Natural killer cell (primary cell): ENCODE measurements around the gene SCAND1. TPM values are rescaled to one million over a fixed set of nuclear protein-coding genes. Genes with fewer than 3 reads are reported as not detected.

Experiments
- ATAC-seq, 3 donors: fragments of 150-1000 bp in 2 of 3; fragments of 200-7000 bp in 1 of 3; cut with Tn5 transposase; 1 replicate in 1 of 3; 2 replicates in 2 of 3; pipeline ENCODE4 v1.10.0; 2021; ENCODE audit warnings: mild to moderate bottlenecking in 2 of 3, moderate library complexity in 2 of 3
- DNase-seq, 2 donors: peaks; one replicate each; pipeline versions ENCODE4 v3.0.0 to v3.0.0-alpha.2; 2013 to 2021; ENCODE audit warnings: mixed read lengths in 1 of 2
- H3K27ac ChIP-seq: one replicate; pipeline ENCODE4 v1.5.1; 2013; ENCODE audit warnings: mild to moderate bottlenecking, low read length
- H3K27me3 ChIP-seq: one replicate; pipeline ENCODE4 v1.6.1; 2013; ENCODE audit warnings: low read length; ENCODE audit not compliant: control insufficient read depth, insufficient read depth
- H3K36me3 ChIP-seq: one replicate; pipeline ENCODE4 v1.6.1; 2013; ENCODE audit warnings: low read length; ENCODE audit not compliant: control insufficient read depth, insufficient read depth
- H3K4me1 ChIP-seq: one replicate; pipeline ENCODE4 v1.6.1; 2013; ENCODE audit warnings: low read length; ENCODE audit not compliant: control insufficient read depth, insufficient read depth
- H3K4me3 ChIP-seq: one replicate; pipeline ENCODE4 v1.5.1; 2013; ENCODE audit warnings: low read length
- H3K9me3 ChIP-seq: one replicate; pipeline ENCODE4 v1.6.1; 2013; ENCODE audit warnings: low read length; ENCODE audit not compliant: control insufficient read depth, insufficient read depth
- H3K27ac Mint-ChIP-seq, 2 donors: one replicate each; pipeline ENCODE4 v1.8.0; 2022; ENCODE audit warnings: mild to moderate bottlenecking in 2 of 2, mixed read lengths in 2 of 2, moderate library complexity in 1 of 2
- H3K27me3 Mint-ChIP-seq, 2 donors: one replicate each; pipeline ENCODE4 v1.8.0; 2022; ENCODE audit warnings: low read depth in 2 of 2, mixed read lengths in 2 of 2
- H3K36me3 Mint-ChIP-seq: one replicate; pipeline ENCODE4 v1.8.0; 2022; ENCODE audit warnings: mixed read lengths
- H3K4me1 Mint-ChIP-seq, 2 donors: one replicate each; pipeline ENCODE4 v1.8.0; 2022; ENCODE audit warnings: mixed read lengths in 2 of 2
- H3K4me3 Mint-ChIP-seq: one replicate; pipeline ENCODE4 v1.8.0; 2022; ENCODE audit warnings: mild to moderate bottlenecking, moderate library complexity, mixed read lengths
- H3K9me3 Mint-ChIP-seq, 2 donors: one replicate each; pipeline ENCODE4 v1.8.0; 2022; ENCODE audit warnings: mixed read lengths in 2 of 2
- CTCF ChIP-seq: fragments of 200-600 bp; IDR thresholded peaks from one replicate; pipeline ENCODE4 v1.8.0; 2022; ENCODE audit warnings: antibody characterized with exemption
- WGBS: methylation state at CpG from one replicate; pipeline ENCODE4 v1.1.7; 2013; ENCODE audit warnings: missing lambda C conversion rate; ENCODE audit not compliant: insufficient coverage; 5-methylcytosine and 5-hydroxymethylcytosine counted together
- intact Hi-C: fragments of 100-400 bp; cut with micrococcal nuclease; formaldehyde crosslinking; loops from one replicate; pipeline ENCODE4 v1.14.2; 2022
- total RNA-seq, 4 donors: library from RNA; stranded (reverse); fragments of 120-200 nt in 1 of 4; gene quantifications; one replicate each; pipeline versions ENCODE4 v1.2.3 to v1.2.4, GENCODE V29; 2013 to 2022

The SCAND1 gene
- total RNA-seq, 3 donors from 2014 or later (not counting 1 experiment from before 2014, with no cell fraction given), result 51.4 to 70.3 (median 63.9) TPM

DNA sequence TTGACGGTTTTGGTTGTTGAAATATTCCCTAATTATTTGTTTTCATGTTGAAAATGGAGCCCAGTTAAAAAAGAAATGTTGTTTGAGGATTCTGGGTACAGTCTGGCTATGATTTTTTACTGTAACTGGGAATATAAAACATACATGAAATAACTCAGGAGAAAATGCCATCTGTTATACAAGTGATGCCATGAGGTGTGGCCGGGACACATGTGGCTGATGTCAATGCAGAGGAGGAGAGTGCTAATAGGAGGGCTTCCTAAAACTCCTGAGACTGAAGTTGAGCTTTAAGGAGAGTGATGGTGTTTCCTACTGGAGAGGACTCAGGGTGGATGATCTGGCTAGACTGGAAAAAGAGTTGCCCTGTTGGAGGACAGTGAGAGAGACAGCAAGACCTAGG is 12.7 kb downstream of the SCAND1 start:
- peaks cover 0 to 5% of the 10 kb centered on the region in 2 donors for H3K4me1 Mint-ChIP-seq
- Histone ChIP-seq H3K4me3 (no peak overlapping the region), H3K4me1 (no peaks in the 10 kb centered on the region), H3K36me3 (peaks cover 48% of the 10 kb centered on the region), H3K27me3 (no peaks in the 10 kb centered on the region), H3K9me3 (no peaks in the 10 kb centered on the region), H3K27ac (no peak overlapping the region)
- no peak for DNase-seq
- no peak overlapping the region for H3K4me3 Mint-ChIP-seq
- no peaks in the 10 kb centered on the region for H3K9me3 Mint-ChIP-seq
- WGBS, result 95% methylated on average over 2 of the region's 2 CpGs
- no peak for ATAC-seq
- peak overlapping the region; percentile 14 to 24 for H3K27ac Mint-ChIP-seq
- H3K27me3 Mint-ChIP-seq, result no peaks in the 10 kb centered on the region
- intact Hi-C loops, result no loop called here
- H3K36me3 Mint-ChIP-seq, result peaks cover 9% of the 10 kb centered on the region
- no peak for TF ChIP-seq CTCF

GRCh38 chr20:35939264-35939663 is 15.0 kb downstream of the SCAND1 start:
- peaks cover 0 to 5% of the 10 kb centered on the region in 2 donors for H3K4me1 Mint-ChIP-seq
- DNase-seq, result no peak
- no peak overlapping the region for H3K27ac Mint-ChIP-seq
- intact Hi-C loops, result loop anchor here (10.0 kb wide), 1 partner anchor 904 kb away; no protein-coding TSS in a partner anchor
- H3K4me1 ChIP-seq, result no peaks in the 10 kb centered on the region
- H3K36me3 ChIP-seq, result peaks cover 44% of the 10 kb centered on the region
- H3K4me3 ChIP-seq, result no peak overlapping the region
- H3K27ac ChIP-seq, result no peak overlapping the region
- no peak overlapping the region for H3K4me3 Mint-ChIP-seq
- H3K9me3 Mint-ChIP-seq, result no peaks in the 10 kb centered on the region
- H3K9me3 ChIP-seq, result no peaks in the 10 kb centered on the region
- no peak for TF ChIP-seq CTCF
- peaks cover 9% of the 10 kb centered on the region for H3K36me3 Mint-ChIP-seq
- 100% methylated on average over 3 of the region's 3 CpGs for WGBS
- no peaks in the 10 kb centered on the region for H3K27me3 Mint-ChIP-seq
- no peaks in the 10 kb centered on the region for H3K27me3 ChIP-seq
- ATAC-seq, result no peak

DNA sequence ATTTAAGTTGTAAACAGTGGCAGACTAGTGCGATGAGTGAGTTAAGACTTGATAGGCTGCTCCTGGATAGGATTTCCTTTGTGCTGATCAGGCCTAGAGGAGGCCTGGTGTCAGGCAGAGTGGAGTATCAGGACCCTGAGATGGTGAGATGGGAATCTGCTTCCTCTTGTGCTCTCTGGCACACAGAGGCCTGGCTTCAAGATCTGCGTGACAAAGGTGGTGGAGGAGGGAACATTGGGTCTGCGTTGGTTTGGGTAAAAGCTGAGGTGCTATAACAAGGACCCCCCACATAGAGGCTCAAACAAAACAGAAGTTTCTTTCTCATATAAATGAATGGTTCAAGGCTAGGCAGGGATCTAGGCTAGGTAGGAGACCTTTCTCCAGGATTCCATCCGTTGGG is 20.3 kb downstream of the SCAND1 start:
- Mint-ChIP-seq H3K4me3 (no peak overlapping the region), H3K4me1 (peaks cover 10 to 11% of the 10 kb centered on the region in 2 donors), H3K36me3 (peaks cover 7% of the 10 kb centered on the region), H3K27ac (no peak overlapping the region), H3K9me3 (no peaks in the 10 kb centered on the region), H3K27me3 (no peaks in the 10 kb centered on the region)
- Histone ChIP-seq H3K4me1 (no peaks in the 10 kb centered on the region), H3K27me3 (no peaks in the 10 kb centered on the region), H3K9me3 (no peaks in the 10 kb centered on the region), H3K27ac (no peak overlapping the region), H3K4me3 (no peak overlapping the region), H3K36me3 (peaks cover 36% of the 10 kb centered on the region)
- WGBS, result 98% methylated on average over 3 of the region's 4 CpGs
- DNase-seq, result no peak
- intact Hi-C loops, result loop anchor here (10.0 kb wide), 1 partner anchor 899 kb away; no protein-coding TSS in a partner anchor
- no peak for TF ChIP-seq CTCF
- ATAC-seq, result no peak

DNA sequence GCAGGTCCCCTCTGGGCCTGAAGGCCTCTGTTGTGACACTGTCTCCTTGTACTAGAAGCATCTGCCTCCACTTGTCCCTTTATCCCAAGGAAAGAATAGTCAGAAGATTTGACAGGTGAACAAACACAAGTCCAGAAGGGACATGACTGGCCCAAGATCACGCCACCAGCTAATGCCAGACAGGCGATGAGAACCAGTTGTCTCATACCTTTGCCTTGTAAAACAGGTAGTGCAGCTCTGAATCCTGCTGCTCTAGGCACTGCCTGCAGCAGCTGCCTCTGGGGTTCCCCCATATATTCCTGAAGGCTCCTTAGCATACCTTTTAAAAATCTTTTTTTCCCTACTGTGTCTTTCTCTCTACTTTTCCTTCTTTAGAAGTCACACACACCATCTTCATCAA is 25.0 kb downstream of the SCAND1 start:
- peaks cover 42% of the 10 kb centered on the region for H3K36me3 ChIP-seq
- H3K36me3 Mint-ChIP-seq, result peaks cover 7% of the 10 kb centered on the region
- WGBS, result 97% methylated on average over 2 of the region's 2 CpGs
- no peak for ATAC-seq
- H3K4me3 Mint-ChIP-seq, result no peak overlapping the region
- no peaks in the 10 kb centered on the region for H3K9me3 Mint-ChIP-seq
- H3K4me1 Mint-ChIP-seq, result peaks cover 6 to 11% of the 10 kb centered on the region in 2 donors
- intact Hi-C loops, result no loop called here
- no peaks in the 10 kb centered on the region for H3K4me1 ChIP-seq
- no peak overlapping the region for H3K4me3 ChIP-seq
- DNase-seq, result no peak
- no peak overlapping the region for H3K27ac ChIP-seq
- no peaks in the 10 kb centered on the region for H3K27me3 ChIP-seq
- TF ChIP-seq CTCF, result no peak
- no peaks in the 10 kb centered on the region for H3K9me3 ChIP-seq
- no peaks in the 10 kb centered on the region for H3K27me3 Mint-ChIP-seq
- no peak overlapping the region for H3K27ac Mint-ChIP-seq
